Activated CD8-positive, alpha-beta T cell treated with anti-CD3 and anti-CD28 coated beads for 36 hours (primary cell): ENCODE data around the gene WDR90. TPM values are rescaled to one million over a fixed set of nuclear protein-coding genes. Genes with fewer than 3 reads are reported as not detected.

ENCODE experiments used
- ATAC-seq: fragments of 200-7000 bp; cut with Tn5 transposase; one replicate; pipeline ENCODE4 v1.10.0; 2021; ENCODE audit warnings: mild to moderate bottlenecking, moderate library complexity
- CTCF ChIA-PET: fragments of 350-600 bp; sonication (Branson Sonifier 250); formaldehyde crosslinking; loops from one replicate; lab custom pipeline; 2021; ENCODE audit warnings: antibody characterized with exemption; lab: Charles Lee
- POLR2A ChIA-PET: fragments of 350-600 bp; sonication (Branson Sonifier 250); formaldehyde crosslinking; loops from one replicate; lab custom pipeline; 2021; ENCODE audit warnings: antibody characterized with exemption; lab: Charles Lee
- DNase-seq: peaks from one replicate; pipeline ENCODE4 v3.0.0-alpha.2; 2020
- H3K27ac Mint-ChIP-seq: one replicate; pipeline ENCODE4 v1.8.0; 2021; ENCODE audit warnings: mild to moderate bottlenecking, mixed read lengths
- H3K27me3 Mint-ChIP-seq: one replicate; pipeline ENCODE4 v1.8.0; 2021; ENCODE audit warnings: mixed read lengths
- H3K36me3 Mint-ChIP-seq: one replicate; pipeline ENCODE4 v1.8.0; 2021; ENCODE audit warnings: low read depth, mixed read lengths
- H3K4me1 Mint-ChIP-seq: one replicate; pipeline ENCODE4 v1.8.0; 2021; ENCODE audit warnings: low read depth, mixed read lengths
- H3K4me3 Mint-ChIP-seq: one replicate; pipeline ENCODE4 v1.8.0; 2021; ENCODE audit warnings: mild to moderate bottlenecking, moderate library complexity, mixed read lengths
- H3K9me3 Mint-ChIP-seq: one replicate; pipeline ENCODE4 v1.8.0; 2021; ENCODE audit warnings: mixed read lengths
- intact Hi-C: fragments of 100-400 bp; cut with micrococcal nuclease; formaldehyde crosslinking; loops from one replicate; pipeline ENCODE4 v1.10.0; 2022
- total RNA-seq, 2 experiments: library from RNA; stranded (reverse); gene quantifications; one replicate each; pipeline ENCODE4 v1.2.3, GENCODE V29; 2021
- TF ChIP-seq, protein P1 (sequence below): fragments of 200-600 bp; IDR thresholded peaks from one replicate; pipeline ENCODE4 v1.8.0; 2022; ENCODE audit warnings: antibody characterized with exemption, mild to moderate bottlenecking

The WDR90 gene
- total RNA-seq: 10 to 100 TPM; 89.6 to 90.7 TPM

DNA sequence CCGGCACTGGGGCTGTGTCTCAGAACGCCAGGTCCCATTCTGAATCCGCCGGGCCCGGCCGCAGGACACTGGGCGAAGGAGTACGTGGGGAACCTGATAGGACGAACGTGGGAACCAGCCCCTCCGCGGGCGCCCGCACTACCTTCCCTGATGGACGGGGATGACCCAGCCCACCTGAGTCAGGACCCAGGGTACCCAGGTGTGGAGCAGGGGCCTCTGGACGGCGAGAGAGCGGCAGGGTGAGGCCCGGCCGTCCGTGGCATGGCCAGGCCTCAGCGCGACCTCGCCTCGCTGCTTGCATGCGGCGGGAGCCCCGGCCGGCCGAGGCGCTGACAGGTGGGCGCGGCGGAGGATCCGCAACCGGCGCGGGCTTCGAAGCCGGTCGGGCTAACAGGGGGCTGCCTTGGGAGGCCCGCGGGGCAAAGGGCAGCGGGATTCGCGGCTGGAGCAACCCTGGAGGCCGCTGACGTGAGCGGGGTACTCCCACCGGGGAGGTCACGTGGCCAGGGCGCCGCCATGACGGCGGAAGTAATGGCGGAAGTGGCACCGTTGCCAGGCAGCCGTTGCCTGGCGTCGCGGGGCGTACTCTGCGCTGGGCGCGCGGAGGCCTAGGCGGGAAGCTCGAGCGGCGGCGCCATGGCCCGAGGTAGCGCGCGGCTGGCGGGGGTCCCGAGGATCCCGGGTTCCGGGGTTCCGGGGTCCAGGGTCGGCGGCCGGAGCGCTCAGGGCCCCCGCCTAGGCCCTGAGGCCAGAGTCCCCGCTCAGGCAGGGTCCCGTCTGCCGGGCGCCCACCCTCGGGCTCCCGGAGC, at the start of gene WDR90:
TSS of gene WDR90 (plus strand) at position 585 of the 809 bp plus-strand sequence. CDS start at position 637, 52 bp downstream.
- Mint-ChIP-seq H3K4me3 (peak within 1 kb of the TSS; percentile 86), H3K27me3 (no peaks in the 10 kb centered on the region), H3K4me1 (peaks cover 18% of the 10 kb centered on the region), H3K9me3 (no peaks in the 10 kb centered on the region), H3K27ac (peak within 1 kb of the TSS; percentile 79), H3K36me3 (peaks cover 3% of the 10 kb centered on the region)
- POLR2A ChIA-PET: interaction anchor here (0.8 to 4.8 kb wide), 11 partner anchors 12 to 81 kb away, joined by 3 to 28 read pairs (median 4); partner anchors contain the start of genes JMJD8, METTL26, RHBDL1 and RHOT2
- CTCF ChIA-PET: interaction anchor here (0.6 to 1.8 kb wide), 10 partner anchors 10 to 72 kb away, joined by 3 to 13 read pairs (median 3); partner anchors contain the start of genes ANTKMT, METTL26 and RHOT2
- ATAC-seq (peak; percentile 85), DNase-seq (peak; percentile 95)
- TF ChIP-seq, protein P1, sequence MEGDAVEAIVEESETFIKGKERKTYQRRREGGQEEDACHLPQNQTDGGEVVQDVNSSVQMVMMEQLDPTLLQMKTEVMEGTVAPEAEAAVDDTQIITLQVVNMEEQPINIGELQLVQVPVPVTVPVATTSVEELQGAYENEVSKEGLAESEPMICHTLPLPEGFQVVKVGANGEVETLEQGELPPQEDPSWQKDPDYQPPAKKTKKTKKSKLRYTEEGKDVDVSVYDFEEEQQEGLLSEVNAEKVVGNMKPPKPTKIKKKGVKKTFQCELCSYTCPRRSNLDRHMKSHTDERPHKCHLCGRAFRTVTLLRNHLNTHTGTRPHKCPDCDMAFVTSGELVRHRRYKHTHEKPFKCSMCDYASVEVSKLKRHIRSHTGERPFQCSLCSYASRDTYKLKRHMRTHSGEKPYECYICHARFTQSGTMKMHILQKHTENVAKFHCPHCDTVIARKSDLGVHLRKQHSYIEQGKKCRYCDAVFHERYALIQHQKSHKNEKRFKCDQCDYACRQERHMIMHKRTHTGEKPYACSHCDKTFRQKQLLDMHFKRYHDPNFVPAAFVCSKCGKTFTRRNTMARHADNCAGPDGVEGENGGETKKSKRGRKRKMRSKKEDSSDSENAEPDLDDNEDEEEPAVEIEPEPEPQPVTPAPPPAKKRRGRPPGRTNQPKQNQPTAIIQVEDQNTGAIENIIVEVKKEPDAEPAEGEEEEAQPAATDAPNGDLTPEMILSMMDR: no peak
- intact Hi-C loops: no loop called here

GRCh38 chr16:600781-601180, 48.4 kb upstream of the WDR90 start:
- peaks cover 12% of the 10 kb centered on the region for H3K4me1 Mint-ChIP-seq
- peaks cover 3% of the 10 kb centered on the region for H3K36me3 Mint-ChIP-seq
- ChIA-PET CTCF (interaction anchor here (0.9 to 1.9 kb wide), 3 partner anchors 9 to 82 kb away, joined by 3 to 9 read pairs (median 3); no protein-coding TSS in a partner anchor), POLR2A (interaction anchor here (1.1 kb wide), 1 partner anchor 12 kb away, joined by 4 read pairs; no protein-coding TSS in a partner anchor)
- H3K9me3 Mint-ChIP-seq: no peaks in the 10 kb centered on the region
- TF ChIP-seq, protein P1: no peak
- DNase-seq: no peak
- intact Hi-C loops: no loop called here
- H3K4me3 Mint-ChIP-seq: no peak overlapping the region
- H3K27me3 Mint-ChIP-seq: no peaks in the 10 kb centered on the region
- no peak overlapping the region for H3K27ac Mint-ChIP-seq
- ATAC-seq: peak; percentile 51

- CTCF ChIA-PET: interaction anchor here (1.3 kb wide), 1 partner anchor 58 kb away, joined by 3 read pairs; no protein-coding TSS in a partner anchor
Measured at GRCh38 chr16:603933-604332, 45.2 kb upstream of the WDR90 start.

GRCh38 chr16:606656-607307, 42.4 kb upstream of the WDR90 start:
- ATAC-seq (no peak), DNase-seq (no peak)
- intact Hi-C loops: no loop called here
- POLR2A ChIA-PET: no interaction called here
- CTCF ChIA-PET: no interaction called here
- Mint-ChIP-seq H3K36me3 (peaks cover 3% of the 10 kb centered on the region), H3K4me3 (no peak overlapping the region), H3K27ac (no peak overlapping the region), H3K4me1 (peaks cover 20% of the 10 kb centered on the region), H3K9me3 (no peaks in the 10 kb centered on the region), H3K27me3 (no peaks in the 10 kb centered on the region)
- TF ChIP-seq, protein P1: no peak

More at GRCh38 chr16:603933-604332, 45.2 kb upstream of the WDR90 start:
- ATAC-seq: no peak
- no peak for DNase-seq
- TF ChIP-seq, protein P1: no peak
- Mint-ChIP-seq H3K36me3 (peaks cover 3% of the 10 kb centered on the region), H3K4me1 (peaks cover 15% of the 10 kb centered on the region), H3K9me3 (no peaks in the 10 kb centered on the region), H3K27me3 (no peaks in the 10 kb centered on the region), H3K27ac (no peak overlapping the region), H3K4me3 (no peak overlapping the region)
- intact Hi-C loops: no loop called here
- POLR2A ChIA-PET: no interaction called here
